CD4-positive, alpha-beta T cell treated with Interleukin-6 for 4 hours (primary cell): Measurements from ENCODE around the gene FHOD3.

Source experiments
- DNase-seq: peaks from one replicate; pipeline ENCODE4 v3.0.0-alpha.2; 2020; ENCODE audit warnings: mixed read lengths

The FHOD3 gene

DNA sequence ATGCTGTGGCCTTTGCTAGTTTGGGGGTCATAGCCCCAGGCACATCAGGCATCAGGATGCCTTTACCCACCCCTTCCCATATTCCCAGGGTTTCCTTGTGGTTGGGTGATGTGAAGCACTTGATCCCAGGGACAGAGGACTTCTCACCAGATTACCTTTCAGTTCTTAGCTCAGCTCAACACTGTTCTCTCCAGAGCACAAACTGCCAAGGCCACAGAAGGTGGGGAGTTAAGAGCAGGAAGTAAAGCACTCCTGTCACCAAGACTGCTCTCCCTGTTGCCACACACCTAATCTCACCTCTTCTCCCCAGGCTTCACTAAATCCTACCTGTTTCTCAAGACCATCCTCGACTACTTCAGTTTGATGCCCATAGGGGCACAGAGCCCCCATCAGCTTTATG, 25.9 kb downstream of the FHOD3 start:
- DNase-seq: no peak

DNA sequence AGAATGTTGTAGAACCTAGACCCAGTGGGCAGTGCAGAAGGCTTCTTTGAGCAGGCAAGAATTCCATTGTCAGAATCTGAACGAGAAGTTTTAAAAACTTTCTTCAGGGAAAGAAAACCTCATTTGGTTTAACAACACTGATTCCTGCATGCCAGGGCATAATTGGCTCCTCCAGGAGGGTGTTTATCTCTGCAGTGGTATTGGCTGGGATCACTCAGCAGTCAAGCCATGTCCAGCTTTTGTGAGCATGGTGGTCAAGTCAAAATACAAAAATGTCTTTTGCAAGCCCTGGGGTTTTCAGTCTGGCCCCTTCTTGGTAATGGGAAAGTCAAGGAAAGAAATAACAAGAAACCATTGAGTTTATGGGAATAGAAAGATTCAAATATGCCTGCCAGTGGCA, 28.3 kb downstream of the FHOD3 start:
- DNase-seq: no peak

DNA sequence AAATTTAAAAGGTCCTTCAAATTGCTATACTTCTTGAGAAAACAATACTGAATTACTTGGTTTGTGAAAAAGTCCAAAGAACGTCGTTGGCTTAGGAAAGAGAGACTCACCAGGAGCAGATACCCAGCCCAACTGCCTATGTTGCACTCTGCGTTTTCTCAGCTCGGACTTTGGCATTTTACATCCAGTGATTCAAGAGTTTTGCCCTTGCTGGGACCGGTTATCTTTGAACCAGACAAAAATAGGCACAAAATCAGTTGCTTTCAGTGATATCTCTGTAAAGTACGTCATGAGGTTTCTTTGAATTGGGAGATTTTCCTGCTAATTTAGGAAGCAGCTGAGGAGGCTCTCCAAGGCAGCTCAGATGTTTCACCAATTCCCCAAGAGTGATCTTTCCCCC, 29.3 kb downstream of the FHOD3 start:
- DNase-seq: no peak

DNA sequence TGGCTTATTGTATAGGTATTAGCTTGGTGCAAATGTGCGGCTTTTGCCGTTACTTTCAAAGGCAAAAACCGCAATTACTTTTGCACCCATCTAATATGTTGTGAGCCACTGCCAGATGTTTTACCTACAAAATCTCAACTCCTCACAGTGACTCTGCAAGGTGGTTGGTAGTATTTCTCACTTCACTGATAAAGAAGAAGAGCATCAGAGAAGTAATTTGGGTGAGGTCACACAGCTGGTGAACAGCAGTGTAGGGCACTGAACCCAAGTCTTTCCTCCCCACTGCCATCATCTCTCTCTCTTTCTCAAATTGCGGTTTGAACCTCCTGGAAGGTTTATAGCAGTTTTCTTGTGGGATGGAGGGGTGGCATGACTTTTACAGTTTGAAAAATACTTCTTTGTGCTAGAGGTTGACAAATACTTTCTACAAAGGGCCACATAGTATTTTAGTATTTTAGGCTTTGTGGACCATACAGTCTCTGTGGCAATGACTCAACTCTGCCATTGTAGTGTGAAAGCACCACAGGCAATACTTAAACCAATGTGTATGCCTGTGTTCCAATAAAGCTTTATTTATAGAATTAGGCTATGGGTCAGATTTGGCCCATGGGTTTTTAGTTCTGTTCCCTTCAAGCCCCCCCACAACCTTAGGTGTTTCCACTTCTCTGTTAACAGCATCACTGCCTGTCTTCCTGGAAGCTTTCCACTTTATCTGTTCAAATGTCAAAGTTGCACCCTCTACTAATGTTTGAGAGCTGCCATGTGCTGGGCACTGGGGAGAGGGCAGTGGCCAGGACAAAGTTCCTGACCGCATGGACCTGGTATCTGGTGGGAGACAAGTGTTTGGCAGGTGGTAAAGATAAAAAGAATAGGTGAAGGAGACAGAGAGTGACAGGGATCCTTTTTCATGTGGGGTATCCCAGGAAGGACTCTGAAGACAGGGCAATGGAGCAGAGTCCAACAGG, 30.1 kb downstream of the FHOD3 start:
- DNase-seq: no peak

DNA sequence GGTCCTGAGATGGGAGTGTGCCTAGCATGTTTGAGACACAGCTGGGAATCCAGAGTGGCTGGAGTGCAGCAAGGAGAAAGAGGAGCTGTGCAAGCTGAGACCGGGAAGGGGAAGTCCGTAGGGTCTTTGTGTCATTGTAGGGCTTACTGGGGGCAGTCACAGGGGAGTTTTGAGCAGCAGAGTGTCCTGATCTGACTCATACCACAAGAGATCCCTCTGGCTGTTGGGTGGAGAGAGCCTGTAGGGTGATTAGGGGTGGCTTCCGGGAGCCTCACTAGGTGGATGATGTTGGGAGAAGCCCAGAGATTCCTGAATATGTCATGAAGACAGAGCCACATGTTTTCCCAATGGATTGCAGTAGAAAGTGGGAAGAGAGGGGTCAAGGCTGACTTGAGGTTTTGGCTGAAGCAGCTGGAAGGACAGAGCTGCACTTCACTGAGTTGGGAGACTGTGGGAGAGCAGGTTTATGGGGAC, 30.9 kb downstream of the FHOD3 start:
- no peak for DNase-seq

DNA sequence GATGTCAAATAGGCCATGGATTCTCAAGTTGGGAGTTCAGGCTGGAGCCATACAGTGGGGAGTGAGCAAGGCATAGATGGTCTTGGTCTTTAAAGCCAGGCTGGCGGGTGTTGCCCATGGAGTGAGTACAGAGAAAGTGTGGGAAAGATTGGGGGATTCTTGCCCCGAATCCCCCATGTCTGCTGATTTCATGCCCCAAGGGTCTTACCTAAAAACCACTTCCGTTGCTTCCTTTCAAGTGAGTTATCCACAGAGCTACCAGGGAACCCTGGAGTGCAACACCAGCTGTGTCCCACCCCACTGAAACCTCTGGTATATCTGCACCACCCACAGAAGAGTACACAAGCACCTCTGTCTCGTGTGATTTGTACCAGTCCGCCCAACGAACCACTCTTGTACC, 31.4 kb downstream of the FHOD3 start:
- no peak for DNase-seq

DNA sequence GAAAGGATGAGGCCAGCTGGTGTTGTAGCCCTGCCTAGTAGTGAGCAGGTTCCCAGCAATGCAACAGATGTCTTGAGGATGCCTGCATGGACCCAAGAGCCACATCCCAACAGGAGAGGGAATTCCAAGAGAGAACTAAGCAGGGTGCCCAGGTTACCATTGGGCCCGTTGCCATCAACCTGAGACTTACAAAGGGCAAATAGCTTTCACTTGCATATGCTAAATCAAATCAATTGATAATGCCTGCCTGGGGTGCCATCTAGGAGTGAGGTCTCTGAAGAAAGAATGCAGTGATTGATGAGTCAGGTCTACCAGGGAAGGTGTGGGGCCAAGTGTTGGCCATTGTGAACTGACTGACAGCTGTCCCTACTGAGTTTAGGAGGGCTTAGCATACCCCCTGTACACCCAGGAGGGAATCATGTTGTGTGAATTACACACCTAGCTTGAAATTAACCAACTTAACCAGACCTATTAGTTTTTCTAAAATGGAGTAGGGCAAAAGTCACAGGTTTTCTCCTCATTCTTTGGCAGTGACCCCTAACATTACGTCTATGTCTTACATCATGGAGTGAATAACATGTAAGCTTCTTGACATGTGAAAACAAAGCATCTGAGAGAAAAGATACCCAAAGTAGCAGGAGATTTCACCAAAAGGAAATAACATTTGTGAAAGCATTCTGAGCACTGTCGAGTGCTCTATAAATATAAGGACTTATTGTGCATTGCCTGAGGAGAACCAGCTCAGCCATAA, 32.3 kb downstream of the FHOD3 start:
- no peak for DNase-seq

DNA sequence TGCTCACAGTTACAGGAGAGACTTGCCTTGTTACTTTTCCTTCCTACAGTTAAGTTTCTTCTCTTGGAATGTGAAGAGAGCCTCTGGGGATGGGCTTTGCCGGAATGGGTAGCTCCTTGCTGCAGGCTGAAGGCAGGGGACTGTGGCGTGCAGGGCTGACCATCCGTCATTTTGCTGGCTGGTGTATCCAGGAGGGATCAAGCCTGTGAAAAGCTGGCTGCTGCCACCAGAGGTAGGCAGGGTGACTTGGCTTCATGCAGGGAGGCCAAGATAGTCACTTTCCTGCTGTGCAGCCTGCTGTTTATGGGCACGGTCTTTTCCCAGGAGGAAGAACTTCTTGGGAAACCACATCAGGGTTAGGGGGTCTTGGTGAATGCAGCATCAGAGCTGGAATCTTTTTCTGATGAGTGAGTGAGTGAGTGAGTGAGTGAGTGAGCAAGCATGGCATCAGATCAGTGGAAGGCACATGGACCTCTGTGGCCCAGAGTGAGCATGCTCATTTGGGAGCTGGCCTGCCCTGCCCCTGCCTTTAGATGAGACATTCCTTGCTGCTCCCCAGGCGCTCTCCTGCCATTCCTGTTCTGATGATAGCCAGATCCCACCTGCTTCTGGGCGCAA, 33.0 kb downstream of the FHOD3 start:
- DNase-seq: no peak

DNA sequence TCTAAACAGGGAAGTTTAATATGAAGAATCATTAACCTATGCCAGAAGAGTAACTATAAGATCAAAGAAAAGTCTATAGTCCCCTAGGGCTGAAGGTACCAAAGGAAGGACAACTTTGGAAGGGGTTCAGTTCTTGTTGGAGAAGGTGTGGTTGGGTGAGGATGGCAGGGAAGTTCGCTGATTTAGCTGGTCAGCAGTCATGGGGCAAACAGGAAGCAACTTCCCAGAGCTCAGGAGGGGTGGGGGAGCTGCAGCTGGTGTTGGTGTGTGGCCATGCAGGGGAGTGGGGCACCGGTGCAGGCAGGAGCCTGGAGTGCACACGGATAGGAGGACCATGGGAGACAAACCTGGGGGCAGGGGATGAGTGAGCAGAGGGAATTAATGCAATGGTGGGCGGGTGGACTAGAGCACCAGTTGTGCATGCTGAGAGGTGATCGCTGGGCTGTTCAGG, 34.0 kb downstream of the FHOD3 start:
- no peak for DNase-seq

DNA sequence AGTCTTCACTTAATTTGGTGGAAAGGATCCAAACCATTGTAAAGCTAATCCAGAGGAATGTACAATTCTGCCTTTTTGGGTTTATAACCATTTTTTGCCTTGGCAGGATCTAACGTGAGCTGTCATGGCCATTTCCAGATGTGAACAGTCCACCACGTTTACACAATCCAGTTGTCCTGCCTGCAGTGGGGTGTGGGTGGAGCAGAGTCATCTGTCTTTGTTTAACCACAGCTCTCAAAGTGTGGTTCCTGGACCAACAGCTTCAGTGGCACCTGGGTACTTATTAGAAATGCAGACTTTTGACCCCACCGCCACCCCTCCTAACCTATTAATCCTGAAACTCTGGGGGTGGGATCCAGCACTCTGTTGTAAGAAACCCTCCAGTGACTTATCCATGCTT, 35.9 kb downstream of the FHOD3 start:
- no peak for DNase-seq

DNA sequence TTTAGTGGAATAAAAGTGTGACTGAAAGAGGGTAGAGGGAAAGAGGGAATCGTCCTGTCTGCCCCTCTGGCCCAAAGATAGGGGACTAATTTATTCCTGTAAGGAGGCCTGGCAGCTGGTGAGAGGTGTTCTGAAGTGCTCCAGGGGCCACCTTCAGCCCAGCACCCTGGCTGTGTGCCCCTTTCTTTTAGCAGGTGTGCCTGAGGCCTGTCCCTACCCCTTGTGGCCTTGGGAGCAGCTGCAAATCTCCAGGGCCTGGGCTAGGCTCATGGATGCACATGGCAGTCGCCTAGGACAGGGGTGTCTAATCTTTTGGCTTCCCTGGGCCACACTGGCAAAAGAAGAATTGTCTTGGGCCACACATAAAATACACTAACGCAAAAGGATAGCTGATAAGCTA, 37.3 kb downstream of the FHOD3 start:
- DNase-seq: no peak

DNA sequence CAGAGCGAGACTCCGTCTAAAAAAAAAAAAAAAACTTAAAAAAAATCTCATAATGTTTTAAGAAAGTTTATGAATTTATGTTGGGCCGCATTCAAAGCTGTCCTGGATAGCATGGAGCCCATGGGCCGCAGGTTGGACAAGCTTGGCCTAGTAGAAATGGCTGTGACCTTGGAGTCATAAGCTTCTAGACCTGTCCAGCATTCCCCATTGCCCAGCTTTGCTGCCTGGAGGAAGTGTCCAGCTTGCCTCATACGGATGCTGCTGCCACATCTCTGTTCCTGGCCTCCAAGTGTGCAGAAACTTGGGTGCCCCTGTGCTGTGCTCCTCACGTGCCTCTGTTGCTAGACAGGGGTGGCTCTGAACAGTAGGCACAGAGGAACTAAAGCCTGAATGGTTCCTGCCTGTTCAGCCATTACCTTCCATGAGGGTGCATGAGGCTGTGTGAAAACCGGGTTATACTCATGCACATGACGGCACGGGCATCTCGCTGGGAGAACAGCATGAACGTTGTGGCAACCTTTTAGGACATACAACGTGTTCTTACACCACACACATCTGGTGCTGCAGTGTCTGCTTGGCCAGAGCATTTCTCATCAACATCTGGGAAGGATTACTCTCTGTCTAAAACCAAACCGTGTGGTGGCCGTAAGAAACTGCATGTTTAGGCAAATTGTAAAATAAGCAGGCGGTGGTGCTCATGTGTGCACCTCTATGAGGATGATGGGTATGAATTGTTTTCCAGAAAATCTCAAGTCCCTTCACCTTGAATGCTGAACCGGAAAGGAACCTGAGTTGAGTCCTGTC, 38.2 kb downstream of the FHOD3 start:
- DNase-seq: no peak

DNA sequence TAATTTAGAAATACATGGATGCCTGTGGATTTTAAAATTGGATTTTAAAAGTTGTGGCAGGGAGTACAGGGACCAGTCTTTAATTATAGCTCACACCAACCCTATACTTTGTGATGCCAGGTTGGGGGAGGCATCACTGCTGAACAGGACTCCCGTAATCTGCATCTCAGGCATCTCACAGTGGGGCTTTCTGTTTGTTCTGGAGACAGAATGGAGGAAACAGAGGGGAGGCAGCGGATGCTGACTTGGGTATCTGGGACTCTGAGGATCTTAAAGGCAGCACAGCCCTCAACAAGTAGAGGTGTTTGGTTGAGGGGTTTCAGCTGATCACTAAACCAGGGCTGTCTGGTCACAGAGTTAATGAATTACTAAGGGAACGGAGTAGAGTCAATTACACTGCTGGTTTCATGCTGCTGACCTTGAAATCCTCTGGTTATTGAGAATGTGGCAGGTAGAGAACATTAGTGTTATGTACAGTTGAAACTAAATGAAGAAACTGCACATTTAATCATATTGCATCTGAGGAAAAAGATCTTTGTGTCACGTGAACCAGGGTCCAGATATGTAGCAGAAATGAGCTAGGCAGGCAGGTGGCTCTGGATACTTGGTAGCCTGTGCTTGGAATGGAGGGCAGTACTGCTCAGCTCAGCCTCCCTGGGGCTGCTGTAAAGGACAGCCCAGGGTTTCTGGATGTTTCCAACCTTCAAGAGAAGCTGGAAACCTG, 40.3 kb downstream of the FHOD3 start:
- DNase-seq: no peak

DNA sequence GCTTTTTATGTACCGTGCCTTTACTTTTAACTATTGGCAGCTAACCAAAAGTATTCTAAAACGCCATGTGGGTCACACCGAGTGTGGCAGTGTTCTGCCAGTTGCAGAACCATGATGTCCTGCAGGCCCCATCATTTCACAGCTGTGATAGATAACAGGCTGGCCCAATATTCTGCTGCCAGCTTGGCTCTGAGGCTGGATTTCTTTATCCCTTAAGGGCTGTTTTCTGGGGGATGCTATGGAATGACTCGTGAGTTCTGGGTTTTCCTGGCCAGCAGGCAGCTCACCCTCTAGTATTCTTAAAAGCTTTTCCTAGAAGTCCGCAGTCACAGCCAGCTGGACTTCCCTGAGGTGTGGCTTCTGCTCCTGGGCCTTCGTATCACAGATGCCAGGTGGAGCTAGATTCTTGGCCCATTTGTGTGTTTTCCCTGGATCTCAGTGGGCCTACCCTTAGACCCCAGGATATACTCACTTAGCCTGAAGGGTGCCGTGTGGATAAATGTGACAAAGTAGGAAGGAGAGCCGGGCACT, 41.0 kb downstream of the FHOD3 start:
- no peak for DNase-seq

DNA sequence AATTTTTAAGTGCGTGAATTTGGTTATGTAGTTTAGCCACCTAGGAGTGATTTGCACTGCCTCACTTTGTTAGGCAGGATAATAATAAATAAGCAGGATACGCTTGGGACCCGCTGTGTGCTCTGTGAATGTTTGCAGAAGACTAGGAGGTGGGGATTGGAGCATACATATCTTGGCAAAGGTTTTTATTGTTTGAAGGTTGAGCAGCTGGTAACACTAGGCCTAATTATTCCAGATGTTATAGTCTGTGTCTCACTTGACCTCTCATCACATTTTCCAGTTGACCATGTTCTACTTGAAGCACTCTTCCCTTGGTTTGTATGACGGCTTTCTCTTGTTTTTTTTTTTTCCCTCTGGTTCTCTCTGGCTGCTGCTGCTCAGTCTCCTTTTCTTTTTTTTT, 42.7 kb downstream of the FHOD3 start:
- DNase-seq: no peak

DNA sequence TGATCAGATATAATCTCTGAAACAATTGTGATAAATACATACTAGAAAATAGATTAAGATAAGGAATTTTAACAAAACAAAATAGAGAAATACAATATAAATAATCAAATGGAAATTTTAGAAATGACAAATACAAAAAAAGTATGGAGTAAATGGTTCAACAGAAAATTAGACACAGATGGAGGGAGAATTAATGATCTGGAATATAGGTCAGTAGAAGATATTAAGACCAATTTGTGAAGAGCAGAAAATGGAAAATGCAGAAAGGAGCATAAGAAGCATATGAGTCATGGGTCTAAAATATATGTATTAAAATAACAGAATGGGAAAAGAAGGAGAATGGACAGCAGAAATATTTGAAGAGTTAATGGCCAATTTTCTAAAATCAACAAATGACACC, 44.4 kb downstream of the FHOD3 start:
- no peak for DNase-seq

DNA sequence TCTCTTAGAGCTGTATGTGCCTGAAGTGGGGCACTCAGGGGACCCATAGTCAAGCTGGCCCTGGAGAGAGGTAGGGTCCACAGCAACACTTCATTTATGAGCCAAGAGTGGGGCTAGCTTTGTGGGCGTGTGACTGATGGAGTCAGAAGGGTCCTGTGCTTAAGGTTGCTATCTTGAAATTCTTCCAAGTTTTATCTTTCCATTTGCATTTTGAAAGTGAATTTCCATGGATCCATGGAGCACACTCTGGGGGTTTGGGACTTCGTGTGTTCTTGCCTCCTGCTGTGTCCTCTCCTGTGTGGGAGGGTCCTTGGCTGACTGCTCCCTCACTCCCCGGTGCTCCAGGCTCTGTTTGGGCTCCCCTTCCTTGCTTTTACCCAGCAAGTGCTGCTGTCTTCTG, 50.8 kb downstream of the FHOD3 start:
- no peak for DNase-seq

DNA sequence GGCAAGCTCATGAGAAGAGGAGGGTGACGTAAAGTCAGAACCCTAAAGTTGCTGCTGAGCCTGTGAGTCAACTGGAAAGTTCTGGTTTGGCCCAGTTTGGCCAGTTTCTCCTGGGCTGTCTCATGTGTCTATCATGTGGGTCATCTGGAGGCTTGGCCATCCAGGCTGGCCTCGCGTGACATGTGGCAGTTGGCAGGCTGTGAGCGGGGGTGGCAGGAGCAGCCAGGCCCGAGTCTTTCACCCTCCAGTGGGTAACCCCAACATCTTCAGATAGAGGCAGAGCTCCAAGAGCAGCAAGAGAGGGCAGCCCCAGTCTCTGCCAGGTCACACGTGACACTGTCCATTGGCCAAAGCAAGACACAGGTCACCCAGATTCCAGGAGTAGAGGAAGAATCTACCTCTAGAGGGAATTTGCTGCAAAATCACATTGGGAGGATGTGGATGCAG, 51.5 kb downstream of the FHOD3 start:
- no peak for DNase-seq

DNA sequence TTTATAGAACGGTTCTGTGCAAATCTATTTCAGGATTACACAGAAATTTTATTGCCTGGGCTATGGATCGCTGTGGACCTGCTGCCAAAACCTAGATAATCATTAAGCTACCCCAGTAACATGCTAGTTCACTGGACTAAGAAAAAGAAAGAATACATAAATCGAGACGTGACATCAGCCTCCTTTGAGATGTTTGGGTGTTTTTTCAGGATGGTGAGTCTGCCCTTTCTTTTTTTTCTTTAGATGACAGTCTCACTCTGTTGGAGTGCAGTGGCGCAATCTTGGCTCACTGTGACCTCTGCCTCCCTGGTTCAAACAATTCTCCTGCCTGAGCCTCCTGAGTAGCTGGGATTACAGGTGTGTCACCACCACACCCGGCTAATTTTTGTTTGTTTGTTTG, 52.0 kb downstream of the FHOD3 start:
- no peak for DNase-seq

DNA sequence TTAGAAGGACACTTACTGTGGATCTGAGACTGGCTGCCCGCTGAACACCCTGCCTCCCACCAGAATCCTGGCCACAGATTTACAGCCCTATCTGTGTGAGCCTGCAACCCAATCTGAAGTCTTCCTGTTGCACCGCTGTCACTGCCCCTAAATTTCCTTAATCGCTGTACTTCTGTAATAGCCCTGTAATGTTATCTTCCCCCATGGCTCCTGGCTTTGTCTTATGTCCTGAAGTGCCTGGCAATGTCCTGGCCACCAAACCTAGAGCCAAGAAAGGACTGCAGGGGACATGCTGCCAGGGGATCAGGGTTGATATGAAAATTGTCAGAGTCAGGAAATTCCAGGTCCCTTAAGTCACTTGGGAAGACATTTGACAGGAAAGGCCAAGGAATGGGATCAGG, 52.7 kb downstream of the FHOD3 start:
- DNase-seq: no peak

DNA sequence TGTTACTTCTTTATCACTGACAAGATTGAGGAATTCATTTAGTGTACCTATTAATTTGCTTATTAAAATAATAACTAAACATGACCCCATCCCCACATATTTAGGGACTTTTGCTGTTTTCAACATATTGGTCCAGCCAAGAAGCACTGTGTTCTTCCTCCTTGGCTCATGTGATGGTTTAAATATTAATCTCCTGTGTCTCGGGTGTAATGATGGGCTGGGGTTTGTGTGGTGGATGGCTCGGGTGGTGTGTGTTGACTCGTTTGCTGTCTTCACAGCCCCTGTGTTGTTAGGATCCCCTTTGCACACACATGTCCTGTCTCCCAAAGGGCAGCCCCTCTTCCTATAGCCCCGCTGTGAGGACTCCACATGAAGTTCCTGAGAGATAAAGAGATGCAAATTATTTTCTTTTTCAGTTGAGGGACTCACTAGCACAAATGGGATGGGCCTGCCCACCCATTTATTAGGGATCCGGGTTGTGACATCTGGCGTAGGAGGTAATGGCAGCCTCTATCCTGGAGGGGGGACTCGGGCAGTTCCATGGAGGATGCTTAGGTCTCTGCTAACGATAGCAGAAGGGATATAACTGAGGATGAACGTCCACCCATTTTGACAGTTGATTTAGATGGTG, 53.4 kb downstream of the FHOD3 start:
- DNase-seq: no peak
